Measurements from ENCODE around the gene IER3IP1. TPM values are rescaled to one million over a fixed set of nuclear protein-coding genes. Genes with fewer than 3 reads are reported as not detected.

The IER3IP1 gene
- total RNA-seq, 1 experiment from 2014 or later = 7.6 TPM

GRCh38 chr18:47108373-47108772 lies 67.8 kb downstream of the IER3IP1 start:
- no peak overlapping the region for H3K4ac ChIP-seq (ENCODE audit: low read depth, low read length)
- no peak for DNase-seq

More at GRCh38 chr18:47108373-47108772, 67.8 kb downstream of the IER3IP1 start:
- H3K27me3 ChIP-seq (ENCODE audit: insufficient read depth, low read length) = no peaks in the 10 kb centered on the region
- peaks cover 55% of the 10 kb centered on the region in 2 experiments for H3K4me1 Mint-ChIP-seq
- no peak overlapping the region for H3K4me2 ChIP-seq (ENCODE audit: insufficient read depth, insufficient read length, low read length)
- H3T11ph ChIP-seq (ENCODE audit: low read length) = no peak overlapping the region
- H3K36me3 Mint-ChIP-seq (ENCODE audit: insufficient read depth in 1 of 3, low read depth in 3 of 3) = peaks cover 9 to 41% (median 39%) of the 10 kb centered on the region in 3 experiments; a peak in 6 of 7 replicates
- no peak overlapping the region for H2BK15ac ChIP-seq (ENCODE audit: low read depth, low read length)
- H4K20me1 ChIP-seq (ENCODE audit: control insufficient read depth, insufficient read depth, insufficient read length) = no peaks in the 10 kb centered on the region
- no peak overlapping the region for H2BK12ac ChIP-seq (ENCODE audit: insufficient read length, low read depth, low read length)
- H3K9me3 Mint-ChIP-seq = no peaks in the 10 kb centered on the region
- no peak overlapping the region for H4K8ac ChIP-seq (replicated peaks; ENCODE audit: insufficient read length, low read depth, low read length)
- H4K91ac ChIP-seq (ENCODE audit: insufficient read length, low read depth, low read length) = no peak overlapping the region
- H3K27me3 Mint-ChIP-seq (ENCODE audit: low read depth) = no peaks in the 10 kb centered on the region
- no peak for TF ChIP-seq CTCF (conservative IDR thresholded peaks at IDR 0.05)
- peak overlapping the region; percentile 13 to 25; a peak in 3 of 5 replicates for H3K4me3 Mint-ChIP-seq
- no peaks in the 10 kb centered on the region for H3K9me3 ChIP-seq (ENCODE audit: control insufficient read depth, low read depth, low read length)
- no peak overlapping the region for H3K18ac ChIP-seq (ENCODE audit: insufficient read length, low read depth, low read length)
- no peaks in the 10 kb centered on the region for H3K79me2 ChIP-seq (ENCODE audit: insufficient read depth, low read length)
- H4K5ac ChIP-seq (ENCODE audit: insufficient read length, low read depth, low read length) = no peak overlapping the region
- H2BK20ac ChIP-seq (ENCODE audit: low read depth, low read length, poor library complexity, severe bottlenecking) = no peak overlapping the region
- no peaks in the 10 kb centered on the region for H3K79me1 ChIP-seq (ENCODE audit: insufficient read depth, low read depth, low read length, poor library complexity, severe bottlenecking)
- no peaks in the 10 kb centered on the region for H3K23me2 ChIP-seq (ENCODE audit: insufficient read length, low read depth, low read length, poor library complexity, severe bottlenecking)
- H2AK5ac ChIP-seq (ENCODE audit: insufficient read length, low read length) = no peak overlapping the region
- H3K56ac ChIP-seq (ENCODE audit: insufficient read length, low read depth, low read length) = no peak overlapping the region
- no CpG with 5 or more reads among the region's 3 CpGs for WGBS (ENCODE audit: extremely low coverage, insufficient read length, low lambda C conversion rate)
- H3K27ac ChIP-seq (ENCODE audit: insufficient read length, low read depth, low read length) = no peak overlapping the region
- no peak overlapping the region for H3K23ac ChIP-seq (ENCODE audit: insufficient read length, low read depth, low read length)
- no peak overlapping the region for H3K14ac ChIP-seq (ENCODE audit: insufficient read depth, low read length)
- H2AFZ ChIP-seq (ENCODE audit: low read length) = no peak overlapping the region
- H2BK5ac ChIP-seq (ENCODE audit: insufficient read length, low read length) = no peak overlapping the region
- no peaks in the 10 kb centered on the region for H3K4me1 ChIP-seq (ENCODE audit: insufficient read depth, low read length)
- peak overlapping the region in 2 of 3 experiments; percentile 71 to 95; a peak in 4 of 7 replicates for H3K27ac Mint-ChIP-seq
- no peak overlapping the region for H2BK120ac ChIP-seq (ENCODE audit: low read depth, low read length, poor library complexity, severe bottlenecking)
- H3K9ac ChIP-seq (ENCODE audit: extremely low read depth, insufficient read length, low read length) = no peak overlapping the region

Other genes with a start within 250 kb of the IER3IP1 start
- not detected in 2 replicates for gene ELOA2, start 140.7 kb downstream of the IER3IP1 start, total RNA-seq (2021)
- 51.0 and 58.5 TPM in 2 replicates for gene HDHD2, start 25.9 kb downstream of the IER3IP1 start, total RNA-seq (2021)
- gene SKOR2, start 75.3 kb upstream of the IER3IP1 start, total RNA-seq (2021) = 0.18 and 0.24 TPM in 2 replicates